ES-I3 (cell line): ENCODE results near the gene GPALPP1.
A peak's percentile ranks its signal among the peaks of the same experiment; 100 is the strongest.

Experiments
- H3K36me3 ChIP-seq: 2 replicates; pipeline ENCODE4 v1.6.1; 2013; ENCODE audit warnings: mild to moderate bottlenecking, low read length, control low read depth, moderate library complexity; ENCODE audit not compliant: insufficient read depth
- H3K4me1 ChIP-seq: 2 replicates; pipeline ENCODE4 v1.6.1; 2013; ENCODE audit warnings: mild to moderate bottlenecking, control low read depth, low read length; ENCODE audit not compliant: insufficient read depth
- H3K9ac ChIP-seq: 2 replicates; pipeline ENCODE4 v1.6.1; 2013; ENCODE audit warnings: low read depth, mild to moderate bottlenecking, low read length, moderate library complexity
- H3K9me3 ChIP-seq: 2 replicates; pipeline ENCODE4 v1.6.1; 2013; ENCODE audit warnings: mild to moderate bottlenecking, low read length, moderate library complexity; ENCODE audit not compliant: control insufficient read depth, insufficient read depth

GPALPP1 gene

GRCh38 chr13:45034342-45034741, 45.0 kb downstream of the GPALPP1 start:
- Histone ChIP-seq H3K9me3 (no peaks in the 10 kb centered on the region), H3K9ac (no peak overlapping the region), H3K36me3 (no peaks in the 10 kb centered on the region), H3K4me1 (no peaks in the 10 kb centered on the region)

GRCh38 chr13:45036206-45036605, 46.9 kb downstream of the GPALPP1 start:
- Histone ChIP-seq H3K9ac (no peak overlapping the region), H3K4me1 (no peaks in the 10 kb centered on the region), H3K9me3 (no peaks in the 10 kb centered on the region), H3K36me3 (no peaks in the 10 kb centered on the region)

- H3K4me1 ChIP-seq = no peaks in the 10 kb centered on the region
- H3K9ac ChIP-seq = no peak overlapping the region
- no peaks in the 10 kb centered on the region for H3K36me3 ChIP-seq
- H3K9me3 ChIP-seq = no peaks in the 10 kb centered on the region
Observed at GRCh38 chr13:45040173-45040572, 50.8 kb downstream of the GPALPP1 start.

GRCh38 chr13:45040622-45041021, 51.3 kb downstream of the GPALPP1 start:
- no peaks in the 10 kb centered on the region for H3K36me3 ChIP-seq
- no peaks in the 10 kb centered on the region for H3K4me1 ChIP-seq
- no peak overlapping the region for H3K9ac ChIP-seq
- H3K9me3 ChIP-seq = no peaks in the 10 kb centered on the region

- no peaks in the 10 kb centered on the region for H3K4me1 ChIP-seq
Observed at GRCh38 chr13:45042539-45042938, 53.2 kb downstream of the GPALPP1 start.

GRCh38 chr13:45046445-45046844, 57.1 kb downstream of the GPALPP1 start:
- Histone ChIP-seq H3K9me3 (no peaks in the 10 kb centered on the region), H3K9ac (peak overlapping the region; percentile 85; the same call in 1 of the 2 replicates), H3K4me1 (no peaks in the 10 kb centered on the region), H3K36me3 (no peaks in the 10 kb centered on the region)

More at GRCh38 chr13:45042539-45042938, 53.2 kb downstream of the GPALPP1 start:
- Histone ChIP-seq H3K9ac (no peak overlapping the region), H3K36me3 (no peaks in the 10 kb centered on the region), H3K9me3 (no peaks in the 10 kb centered on the region)

- Histone ChIP-seq H3K9ac (peak overlapping the region; percentile 85), H3K36me3 (no peaks in the 10 kb centered on the region), H3K4me1 (no peaks in the 10 kb centered on the region), H3K9me3 (no peaks in the 10 kb centered on the region)
Observed at GRCh38 chr13:45047394-45048310, 58.3 kb downstream of the GPALPP1 start.

GRCh38 chr13:45048890-45049407, 59.6 kb downstream of the GPALPP1 start:
- Histone ChIP-seq H3K4me1 (no peaks in the 10 kb centered on the region), H3K9ac (no peak overlapping the region), H3K9me3 (no peaks in the 10 kb centered on the region), H3K36me3 (no peaks in the 10 kb centered on the region)

GRCh38 chr13:45049478-45049877, 60.1 kb downstream of the GPALPP1 start:
- H3K4me1 ChIP-seq = no peaks in the 10 kb centered on the region
- H3K9me3 ChIP-seq = no peaks in the 10 kb centered on the region
- no peak overlapping the region for H3K9ac ChIP-seq
- no peaks in the 10 kb centered on the region for H3K36me3 ChIP-seq

GRCh38 chr13:45051315-45051714, 62.0 kb downstream of the GPALPP1 start:
- Histone ChIP-seq H3K9ac (no peak overlapping the region), H3K36me3 (no peaks in the 10 kb centered on the region), H3K4me1 (no peaks in the 10 kb centered on the region), H3K9me3 (no peaks in the 10 kb centered on the region)

- H3K4me1 ChIP-seq = no peaks in the 10 kb centered on the region
- H3K36me3 ChIP-seq = no peaks in the 10 kb centered on the region
- no peak overlapping the region for H3K9ac ChIP-seq
- H3K9me3 ChIP-seq = no peaks in the 10 kb centered on the region
Observed at GRCh38 chr13:45055198-45055901, 66.0 kb downstream of the GPALPP1 start.

GRCh38 chr13:45055902-45056648, 66.7 kb downstream of the GPALPP1 start:
- Histone ChIP-seq H3K9ac (no peak overlapping the region), H3K9me3 (no peaks in the 10 kb centered on the region), H3K4me1 (no peaks in the 10 kb centered on the region), H3K36me3 (no peaks in the 10 kb centered on the region)

GRCh38 chr13:45060062-45060461, 70.7 kb downstream of the GPALPP1 start:
- H3K9ac ChIP-seq = no peak overlapping the region
- no peaks in the 10 kb centered on the region for H3K9me3 ChIP-seq
- no peaks in the 10 kb centered on the region for H3K4me1 ChIP-seq
- no peaks in the 10 kb centered on the region for H3K36me3 ChIP-seq

GRCh38 chr13:45063261-45063860, 74.0 kb downstream of the GPALPP1 start:
- Histone ChIP-seq H3K36me3 (no peaks in the 10 kb centered on the region), H3K9me3 (no peaks in the 10 kb centered on the region), H3K9ac (no peak overlapping the region), H3K4me1 (no peaks in the 10 kb centered on the region)
